IMR-90 (cell line): Measurements from ENCODE around the gene BUB1B. TPM values are rescaled to one million over a fixed set of nuclear protein-coding genes. Genes with fewer than 3 reads are reported as not detected.

Experiments
- ATAC-seq: fragments of 200-7000 bp; cut with Tn5 transposase; 2 replicates; pipeline ENCODE4 v1.9.1; 2020; ENCODE audit warnings: low read depth, mild to moderate bottlenecking, moderate library complexity
- BruUV-seq: library from RNA; stranded (reverse); fragments of 400-500 nt; replicated peaks from 2 replicates; lab custom pipeline; 2021; lab: Mats Ljungman, UMichigan
- CTCF ChIA-PET: fragments of 300-600 bp; formaldehyde crosslinking; extraction: SDS; loops from one replicate; lab custom pipeline; 2021; ENCODE audit warnings: antibody characterized with exemption; lab: Yijun Ruan, JAX
- POLR2A ChIA-PET: fragments of 300-600 bp; sonication (Branson Sonifier 250); formaldehyde crosslinking; loops from one replicate; lab custom pipeline; 2022; ENCODE audit warnings: antibody characterized with exemption; ENCODE audit not compliant: unreplicated experiment; lab: Charles Lee
- DNase-seq: peaks from one replicate; pipeline ENCODE4 v3.0.0; 2013
- H2AFZ ChIP-seq: replicated peaks from 2 replicates; pipeline ENCODE3; 2013; ENCODE audit warnings: low read length, mild to moderate bottlenecking; ENCODE audit not compliant: poor library complexity
- H2AK5ac ChIP-seq: 2 replicates; pipeline ENCODE4 v1.6.1; 2013; ENCODE audit warnings: low read depth, low read length, inconsistent platforms
- H2AK9ac ChIP-seq: replicated peaks from 2 replicates; pipeline ENCODE3; 2013; ENCODE audit warnings: mild to moderate bottlenecking, low read depth, low read length, moderate library complexity; ENCODE audit not compliant: poor library complexity
- H2BK120ac ChIP-seq: 2 replicates; pipeline ENCODE4 v1.6.1; 2013; ENCODE audit warnings: low read depth, low read length, inconsistent platforms
- H2BK15ac ChIP-seq: 3 replicates; pipeline ENCODE4 v1.6.1; 2013; ENCODE audit warnings: low read depth, low read length, inconsistent platforms
- H2BK20ac ChIP-seq: 2 replicates; pipeline ENCODE4 v1.6.1; 2013; ENCODE audit warnings: low read depth, mild to moderate bottlenecking, inconsistent platforms, low read length, moderate library complexity
- H2BK5ac ChIP-seq: 2 replicates; pipeline ENCODE4 v1.6.1; 2013; ENCODE audit warnings: mild to moderate bottlenecking, low read depth, low read length, inconsistent platforms; ENCODE audit not compliant: poor library complexity, severe bottlenecking
- H3K14ac ChIP-seq: replicated peaks from 2 replicates; pipeline ENCODE4 v1.6.1; 2013; ENCODE audit warnings: low read depth, low read length, inconsistent platforms
- H3K18ac ChIP-seq: 2 replicates; pipeline ENCODE4 v1.6.1; 2013; ENCODE audit warnings: low read depth, low read length, control low read depth
- H3K23ac ChIP-seq: 2 replicates; pipeline ENCODE4 v1.6.1; 2013; ENCODE audit warnings: low read depth, low read length, inconsistent platforms
- H3K27ac ChIP-seq: 2 replicates; pipeline ENCODE4 v1.5.1; 2013; ENCODE audit warnings: mild to moderate bottlenecking, control low read depth, low read length; ENCODE audit not compliant: insufficient read depth
- H3K27me3 ChIP-seq: 2 replicates; pipeline ENCODE4 v1.6.1; 2013; ENCODE audit warnings: low read length; ENCODE audit not compliant: control insufficient read depth, insufficient read depth
- H3K36me3 ChIP-seq: 2 replicates; pipeline ENCODE4 v1.6.1; 2013; ENCODE audit warnings: low read length, mixed read lengths; ENCODE audit not compliant: control insufficient read depth, insufficient read depth
- H3K4ac ChIP-seq: 2 replicates; pipeline ENCODE4 v1.6.1; 2013; ENCODE audit warnings: low read depth, low read length, inconsistent platforms
- H3K4me1 ChIP-seq: 2 replicates; pipeline ENCODE4 v1.6.1; 2013; ENCODE audit warnings: low read length, mixed read lengths; ENCODE audit not compliant: control insufficient read depth, insufficient read depth
- H3K4me2 ChIP-seq: 2 replicates; pipeline ENCODE4 v1.6.1; 2013; ENCODE audit warnings: low read depth, mild to moderate bottlenecking, control low read depth, low read length, moderate library complexity
- H3K4me3 ChIP-seq: 2 replicates; pipeline ENCODE4 v1.5.1; 2013; ENCODE audit warnings: low read depth, mild to moderate bottlenecking, control low read depth, low read length, moderate library complexity; ENCODE audit not compliant: insufficient read depth
- H3K56ac ChIP-seq: 2 replicates; pipeline ENCODE4 v1.6.1; 2013; ENCODE audit warnings: low read length, inconsistent platforms; ENCODE audit not compliant: insufficient read depth; ENCODE audit errors: extremely low read depth
- H3K79me1 ChIP-seq, 2 experiments: 2 replicates each; pipeline ENCODE4 v1.6.1; 2013; ENCODE audit warnings: low read length in 2 of 2, inconsistent platforms in 1 of 2, low read depth in 1 of 2
- H3K9ac ChIP-seq: 2 replicates; pipeline ENCODE4 v1.6.1; 2013; ENCODE audit warnings: low read depth, low read length, control low read depth
- H3K9me1 ChIP-seq: 2 replicates; pipeline ENCODE4 v1.6.1; 2013; ENCODE audit warnings: low read length, inconsistent platforms; ENCODE audit not compliant: insufficient read depth
- H3K9me3 ChIP-seq: 2 replicates; pipeline ENCODE4 v1.6.1; 2013; ENCODE audit warnings: low read length; ENCODE audit not compliant: control insufficient read depth, insufficient read depth
- H4K20me1 ChIP-seq: 2 replicates; pipeline ENCODE4 v1.6.1; 2013; ENCODE audit warnings: low read length, inconsistent platforms; ENCODE audit not compliant: insufficient read depth
- H4K5ac ChIP-seq: 2 replicates; pipeline ENCODE4 v1.6.1; 2013; ENCODE audit warnings: mild to moderate bottlenecking, low read depth, low read length, control low read depth
- H4K8ac ChIP-seq, 2 experiments: 2 replicates each; pipeline ENCODE4 v1.6.1; 2013; ENCODE audit warnings: low read depth in 2 of 2, low read length in 2 of 2, control low read depth in 1 of 2, inconsistent platforms in 1 of 2
- H4K91ac ChIP-seq: 2 replicates; pipeline ENCODE4 v1.6.1; 2013; ENCODE audit warnings: low read depth, low read length, inconsistent platforms; ENCODE audit not compliant: insufficient read depth
- BHLHE40 ChIP-seq: fragments of 150-350 bp; IDR thresholded peaks from 2 replicates; pipeline ENCODE4 v1.6.1; 2016; ENCODE audit warnings: mild to moderate bottlenecking, low read depth, low read length
- CEBPB ChIP-seq: IDR thresholded peaks from 2 replicates; pipeline ENCODE4 v1.6.1; 2012; ENCODE audit warnings: low read depth, low read length, improper control_type of control experiment
- CTCF ChIP-seq: conservative IDR thresholded peaks from 2 replicates; pipeline ENCODE4 v1.5.1; 2012; ENCODE audit warnings: mild to moderate bottlenecking, low read depth, low read length, improper control_type of control experiment
- ELK1 ChIP-seq: fragments of 150-350 bp; IDR thresholded peaks from 2 replicates; pipeline ENCODE4 v1.6.1; 2016; ENCODE audit warnings: low read depth, mild to moderate bottlenecking, low read length, moderate library complexity, borderline replicate concordance
- FOS ChIP-seq: fragments of 150-350 bp; IDR thresholded peaks from 2 replicates; pipeline ENCODE4 v1.6.1; 2016; ENCODE audit warnings: low read depth, low read length
- MAFK ChIP-seq: IDR thresholded peaks from 2 replicates; pipeline ENCODE4 v1.6.1; 2012; ENCODE audit warnings: low read depth, low read length, improper control_type of control experiment
- MAZ ChIP-seq: IDR thresholded peaks from 2 replicates; pipeline ENCODE4 v1.6.1; 2012; ENCODE audit warnings: low read depth, mild to moderate bottlenecking, low read length, improper control_type of control experiment, moderate library complexity, borderline replicate concordance
- MXI1 ChIP-seq: IDR thresholded peaks from 2 replicates; pipeline ENCODE4 v1.6.1; 2012; ENCODE audit warnings: low read depth, mild to moderate bottlenecking, low read length, moderate library complexity, borderline replicate concordance
- NFE2L2 ChIP-seq: fragments of 150-350 bp; IDR thresholded peaks from 2 replicates; pipeline ENCODE4 v1.6.1; 2016; ENCODE audit warnings: low read depth, mild to moderate bottlenecking, low read length
- POLR2A ChIP-seq: IDR thresholded peaks from 2 replicates; pipeline ENCODE4 v1.6.1; 2012; ENCODE audit warnings: mild to moderate bottlenecking, low read depth, low read length
- RCOR1 ChIP-seq: IDR thresholded peaks from 2 replicates; pipeline ENCODE4 v1.6.1; 2012; ENCODE audit warnings: mild to moderate bottlenecking, low read length, improper control_type of control experiment; ENCODE audit not compliant: insufficient replicate concordance
- SMC3 ChIP-seq: fragments of 150-350 bp; IDR thresholded peaks from 2 replicates; pipeline ENCODE4 v1.6.1; 2016; ENCODE audit warnings: low read depth, mild to moderate bottlenecking, antibody characterized with exemption, low read length, moderate library complexity
- USF2 ChIP-seq: fragments of 150-350 bp; IDR thresholded peaks from 2 replicates; pipeline ENCODE4 v1.6.1; 2017; ENCODE audit warnings: mild to moderate bottlenecking, antibody characterized with exemption, low read length, low read depth
- WGBS, 2 experiments: methylation state at CpG; one replicate each; pipeline versions ENCODE4 v1.1.5 to v1.1.7; 2013; ENCODE audit warnings: missing lambda C conversion rate in 2 of 2; ENCODE audit not compliant: insufficient read length in 1 of 2; ENCODE audit errors: extremely low coverage in 2 of 2; 5-methylcytosine and 5-hydroxymethylcytosine counted together
- dilution Hi-C: fragments of 300-500 bp; cut with HindIII; formaldehyde crosslinking; loops from one replicate; pipeline ENCODE4 v1.14.3; 2018; ENCODE audit warnings: low sequenced_read_pairs; ENCODE audit not compliant: unreplicated experiment
- in situ Hi-C: fragments of 300-500 bp; cut with MboI; formaldehyde crosslinking; loops from 3 replicates; pipeline ENCODE4 v1.14.3; 2019; ENCODE audit warnings: low sequenced_read_pairs, inconsistent platforms, mixed read lengths
- intact Hi-C: fragments of 100-400 bp; cut with micrococcal nuclease; formaldehyde crosslinking; loops from 2 replicates; pipeline ENCODE4 v1.10.0; 2022
- polyA plus RNA-seq, 3 experiments: library from polyadenylated mRNA; depleted of rRNA; stranded (reverse); fragments of >200 nt; gene quantifications; 2 replicates each; pipeline ENCODE4 v1.2.3, GENCODE V29; 2012; ENCODE audit warnings: low replicate concordance in 1 of 3
- total RNA-seq: library from RNA; depleted of rRNA; stranded (reverse); fragments of >200 nt; gene quantifications from 2 replicates; pipeline ENCODE4 v1.2.3, GENCODE V29; 2012

Gene BUB1B
- total and polyA plus RNA-seq, 2 of the 4 experiments (the other 2 are of a cell fraction) = 15.6 to 24.7 TPM

GRCh38 chr15:40243126-40243810 is 82.4 kb downstream of the BUB1B start:
- Histone ChIP-seq H3K4me2 (no peak overlapping the region), H2AK9ac (peak overlapping the region; percentile 55), H3K4ac (no peak overlapping the region), H3K27ac (no peak overlapping the region), H2BK120ac (no peak overlapping the region), H3K9me1 (no peaks in the 10 kb centered on the region), H3K79me1 (no peaks in the 10 kb centered on the region), H3K4me1 (peaks cover 3% of the 10 kb centered on the region; the same call in 1 of the 2 replicates), H4K8ac (no peak overlapping the region), H2BK5ac (no peak overlapping the region), H4K91ac (no peak overlapping the region), H3K18ac (no peak overlapping the region), H4K5ac (no peak overlapping the region), H3K36me3 (no peaks in the 10 kb centered on the region), H3K27me3 (peaks cover 36% of the 10 kb centered on the region), H3K4me3 (no peak overlapping the region), H2BK20ac (no peak overlapping the region), H3K23ac (no peak overlapping the region), H4K20me1 (no peaks in the 10 kb centered on the region), H3K9me3 (no peaks in the 10 kb centered on the region), H2AK5ac (no peak overlapping the region), H2AFZ (no peak overlapping the region), H2BK15ac (no peak overlapping the region), H3K9ac (no peak overlapping the region), H3K56ac (no peak overlapping the region), H3K14ac (no peak overlapping the region)
- BruUV-seq = no TSS peak
- POLR2A ChIA-PET = no interaction called here
- dilution Hi-C loops (no loop called here), intact Hi-C loops (no loop called here), in situ Hi-C loops (no loop called here)
- CTCF ChIA-PET = no interaction called here
- no peak for TF ChIP-seq ELK1
- TF ChIP-seq FOS = no peak
- TF ChIP-seq NFE2L2 = no peak
- TF ChIP-seq BHLHE40 = no peak
- TF ChIP-seq SMC3 = no peak
- no peak for TF ChIP-seq MXI1
- no peak for TF ChIP-seq MAFK
- TF ChIP-seq CEBPB = no peak
- TF ChIP-seq CTCF = no peak
- no peak for TF ChIP-seq MAZ
- no peak for TF ChIP-seq RCOR1
- no peak for TF ChIP-seq POLR2A
- no peak for TF ChIP-seq USF2
- DNase-seq (no peak), ATAC-seq (no peak)
- 83% methylated on average over 3 of the region's 9 CpGs; no CpG with 5 or more reads in 1 of the 2 experiments for WGBS, 2 experiments
